ES-I3 (cell line): ENCODE measurements around the gene FBLN2.
"Not testable (repeated sequence)": the region's sequence is repeated elsewhere in the genome, so short reads cannot be mapped to it uniquely, and the experiment has no call there.

Experiments
- H3K36me3 ChIP-seq: 2 replicates; pipeline ENCODE4 v1.6.1; 2013; ENCODE audit warnings: mild to moderate bottlenecking, low read length, control low read depth, moderate library complexity; ENCODE audit not compliant: insufficient read depth
- H3K4me1 ChIP-seq: 2 replicates; pipeline ENCODE4 v1.6.1; 2013; ENCODE audit warnings: mild to moderate bottlenecking, control low read depth, low read length; ENCODE audit not compliant: insufficient read depth
- H3K9ac ChIP-seq: 2 replicates; pipeline ENCODE4 v1.6.1; 2013; ENCODE audit warnings: low read depth, mild to moderate bottlenecking, low read length, moderate library complexity
- H3K9me3 ChIP-seq: 2 replicates; pipeline ENCODE4 v1.6.1; 2013; ENCODE audit warnings: mild to moderate bottlenecking, low read length, moderate library complexity; ENCODE audit not compliant: control insufficient read depth, insufficient read depth

FBLN2 gene

DNA sequence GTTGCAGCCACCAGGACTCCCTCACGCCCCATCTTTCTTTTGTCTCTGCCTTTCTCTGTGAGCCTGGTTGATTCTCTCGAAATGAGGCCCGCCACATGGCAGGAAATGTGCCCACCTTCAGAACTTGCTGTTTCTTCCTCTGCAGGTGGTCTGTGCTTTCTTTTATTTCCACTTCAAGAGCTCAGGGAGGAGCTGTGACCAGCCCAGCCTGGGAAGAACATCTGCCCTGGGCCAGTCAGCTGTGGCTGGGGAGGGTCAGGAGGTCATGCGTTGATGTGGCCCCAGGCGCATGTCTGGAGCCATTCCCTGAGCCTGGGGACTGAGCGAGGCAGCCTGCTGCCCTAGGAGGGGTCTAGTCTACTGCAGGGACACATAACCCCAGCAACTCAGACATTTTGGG, 8.0 kb downstream of the FBLN2 start:
- peaks cover 17% of the 10 kb centered on the region; the same call in 1 of the 2 replicates for H3K4me1 ChIP-seq
- H3K9ac ChIP-seq: no peak overlapping the region

GRCh38 chr3:13557417-13557816, 8.5 kb downstream of the FBLN2 start:
- no peaks in the 10 kb centered on the region for H3K9me3 ChIP-seq
- no peaks in the 10 kb centered on the region for H3K36me3 ChIP-seq
- no peak overlapping the region for H3K9ac ChIP-seq
- peaks cover 17% of the 10 kb centered on the region; the same call in 1 of the 2 replicates for H3K4me1 ChIP-seq

More for the DNA sequence above, 8.0 kb downstream of the FBLN2 start:
- H3K36me3 ChIP-seq: no peaks in the 10 kb centered on the region
- no peaks in the 10 kb centered on the region for H3K9me3 ChIP-seq

GRCh38 chr3:13557926-13558325, 9.0 kb downstream of the FBLN2 start:
- no peak overlapping the region for H3K9ac ChIP-seq
- H3K4me1 ChIP-seq: peaks cover 17% of the 10 kb centered on the region; the same call in 1 of the 2 replicates
- H3K36me3 ChIP-seq: no peaks in the 10 kb centered on the region
- no peaks in the 10 kb centered on the region for H3K9me3 ChIP-seq

DNA sequence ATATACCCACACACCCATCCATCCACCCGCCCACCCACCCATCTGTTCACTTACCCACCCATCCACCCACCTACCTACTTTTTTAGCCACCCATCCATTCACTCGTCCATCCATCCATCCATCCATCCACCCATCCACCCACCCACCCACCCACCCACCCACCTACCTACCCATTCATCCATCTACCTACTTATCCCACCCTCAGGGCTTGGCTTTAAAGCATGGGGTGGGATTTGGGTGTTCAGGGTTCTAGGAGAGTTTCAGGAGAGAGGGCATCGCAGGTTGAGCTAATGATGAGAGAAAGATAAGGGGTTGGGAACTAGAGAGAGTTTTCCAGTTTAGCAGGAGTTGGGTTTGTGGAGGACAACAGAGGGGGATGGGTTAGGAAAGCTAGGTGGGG, 9.7 kb downstream of the FBLN2 start:
- H3K9me3 ChIP-seq: no peaks in the 10 kb centered on the region
- peaks cover 17% of the 10 kb centered on the region; the same call in 1 of the 2 replicates for H3K4me1 ChIP-seq
- H3K36me3 ChIP-seq: no peaks in the 10 kb centered on the region
- no peak overlapping the region for H3K9ac ChIP-seq

GRCh38 chr3:13559764-13560525, 11.0 kb downstream of the FBLN2 start:
- H3K9me3 ChIP-seq: no peaks in the 10 kb centered on the region
- no peak overlapping the region for H3K9ac ChIP-seq
- H3K4me1 ChIP-seq: peaks cover 24% of the 10 kb centered on the region
- no peaks in the 10 kb centered on the region for H3K36me3 ChIP-seq

DNA sequence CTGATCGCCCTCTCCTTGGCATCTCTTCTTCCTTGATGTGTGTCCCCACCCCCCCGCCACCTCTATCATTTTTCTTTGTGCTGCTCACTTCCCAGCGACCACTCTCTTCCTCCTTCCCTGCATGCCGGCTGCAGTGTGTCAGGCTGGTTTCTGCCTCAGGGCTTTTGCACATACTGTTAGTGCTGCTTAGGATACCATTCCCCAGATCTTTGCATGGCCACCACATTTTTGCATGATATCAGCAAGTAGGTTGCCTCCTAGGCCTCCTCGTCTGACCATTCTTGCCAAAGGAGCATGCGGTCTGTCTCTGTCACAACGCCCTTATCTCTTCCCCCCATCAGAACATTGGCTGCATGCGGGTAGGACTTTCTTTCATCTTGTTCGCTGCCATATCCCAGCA, 12.5 kb downstream of the FBLN2 start:
- H3K9me3 ChIP-seq: no peaks in the 10 kb centered on the region
- H3K4me1 ChIP-seq: peaks cover 24% of the 10 kb centered on the region
- H3K9ac ChIP-seq: no peak overlapping the region

GRCh38 chr3:13561967-13562366, 13.0 kb downstream of the FBLN2 start:
- H3K36me3 ChIP-seq: no peaks in the 10 kb centered on the region
- H3K4me1 ChIP-seq: peaks cover 18% of the 10 kb centered on the region
- no peak overlapping the region for H3K9ac ChIP-seq
- H3K9me3 ChIP-seq: no peaks in the 10 kb centered on the region

More for the DNA sequence above, 12.5 kb downstream of the FBLN2 start:
- no peaks in the 10 kb centered on the region for H3K36me3 ChIP-seq

GRCh38 chr3:13562421-13562820, 13.5 kb downstream of the FBLN2 start:
- H3K4me1 ChIP-seq: peaks cover 14% of the 10 kb centered on the region
- H3K9me3 ChIP-seq, H3K36me3 ChIP-seq, H3K9ac ChIP-seq: not testable (repeated sequence)

- Histone ChIP-seq H3K36me3 (no peaks in the 10 kb centered on the region), H3K4me1 (peaks cover 14% of the 10 kb centered on the region), H3K9ac (no peak overlapping the region), H3K9me3 (no peaks in the 10 kb centered on the region)
These were observed 14.4 kb downstream of the FBLN2 start for GRCh38 chr3:13563321-13563720.

- Histone ChIP-seq H3K4me1 (peaks cover 14% of the 10 kb centered on the region), H3K9ac (no peak overlapping the region), H3K36me3 (no peaks in the 10 kb centered on the region), H3K9me3 (no peaks in the 10 kb centered on the region)
These were observed 15.0 kb downstream of the FBLN2 start for GRCh38 chr3:13563911-13564310.

GRCh38 chr3:13564751-13565560, 16.0 kb downstream of the FBLN2 start:
- peaks cover 14% of the 10 kb centered on the region for H3K4me1 ChIP-seq
- no peak overlapping the region for H3K9ac ChIP-seq
- no peaks in the 10 kb centered on the region for H3K36me3 ChIP-seq
- no peaks in the 10 kb centered on the region for H3K9me3 ChIP-seq

- Histone ChIP-seq H3K9ac (no peak overlapping the region), H3K36me3 (no peaks in the 10 kb centered on the region; the same call in 1 of the 2 replicates), H3K4me1 (peaks cover 14% of the 10 kb centered on the region), H3K9me3 (no peaks in the 10 kb centered on the region)
These were observed 16.9 kb downstream of the FBLN2 start for GRCh38 chr3:13565581-13566452.

GRCh38 chr3:13566453-13566748, 17.5 kb downstream of the FBLN2 start:
- Histone ChIP-seq H3K4me1 (peaks cover 14% of the 10 kb centered on the region), H3K9me3 (no peaks in the 10 kb centered on the region), H3K9ac (no peak overlapping the region), H3K36me3 (no peaks in the 10 kb centered on the region; the same call in 1 of the 2 replicates)

GRCh38 chr3:13566769-13567310, 17.9 kb downstream of the FBLN2 start:
- Histone ChIP-seq H3K4me1 (peaks cover 14% of the 10 kb centered on the region), H3K9me3 (no peaks in the 10 kb centered on the region), H3K36me3 (no peaks in the 10 kb centered on the region; the same call in 1 of the 2 replicates), H3K9ac (no peak overlapping the region)
